SH-SY5Y (cell line): ENCODE measurements around the gene SLC35F2.

Experiments
- GATA2 ChIP-seq: IDR thresholded peaks from 2 replicates; pipeline ENCODE4 v1.6.1; 2011; ENCODE audit warnings: mild to moderate bottlenecking, low read depth, low read length
- GATA3 ChIP-seq: IDR thresholded peaks from 2 replicates; pipeline ENCODE4 v1.6.1; 2011; ENCODE audit warnings: low read depth, mild to moderate bottlenecking, low read length, moderate library complexity

DNA sequence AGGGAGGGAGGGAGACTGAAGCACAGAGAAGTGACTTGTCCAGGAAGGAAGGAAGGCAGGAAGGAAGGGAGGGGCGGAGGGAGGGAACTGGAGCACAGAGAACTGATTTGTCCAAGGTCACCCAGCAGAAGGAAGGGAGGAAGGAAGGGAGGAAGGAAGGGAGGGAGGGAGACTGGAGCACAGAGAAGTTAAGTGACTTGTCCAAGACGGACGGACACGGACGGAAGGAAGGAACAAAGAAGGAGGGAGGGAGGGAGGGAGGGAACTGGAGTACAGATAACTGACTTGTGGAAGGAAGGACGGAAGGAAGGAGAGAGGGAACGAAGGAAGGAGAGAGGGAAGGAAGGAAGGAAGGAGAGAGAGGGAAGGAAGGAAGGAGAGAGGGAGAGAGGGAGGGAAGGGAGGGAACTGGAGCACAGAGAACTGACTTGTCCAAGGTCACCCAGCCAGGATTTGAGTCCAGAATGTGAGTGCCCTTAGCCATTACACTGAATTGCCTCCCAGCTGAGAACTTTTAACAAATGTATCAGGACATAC lies 1.5 kb downstream of the SLC35F2 start:
- TF ChIP-seq GATA2 (no peak), GATA3 (no peak)
